ENCODE data around the gene RFC4.

RFC4 gene

DNA sequence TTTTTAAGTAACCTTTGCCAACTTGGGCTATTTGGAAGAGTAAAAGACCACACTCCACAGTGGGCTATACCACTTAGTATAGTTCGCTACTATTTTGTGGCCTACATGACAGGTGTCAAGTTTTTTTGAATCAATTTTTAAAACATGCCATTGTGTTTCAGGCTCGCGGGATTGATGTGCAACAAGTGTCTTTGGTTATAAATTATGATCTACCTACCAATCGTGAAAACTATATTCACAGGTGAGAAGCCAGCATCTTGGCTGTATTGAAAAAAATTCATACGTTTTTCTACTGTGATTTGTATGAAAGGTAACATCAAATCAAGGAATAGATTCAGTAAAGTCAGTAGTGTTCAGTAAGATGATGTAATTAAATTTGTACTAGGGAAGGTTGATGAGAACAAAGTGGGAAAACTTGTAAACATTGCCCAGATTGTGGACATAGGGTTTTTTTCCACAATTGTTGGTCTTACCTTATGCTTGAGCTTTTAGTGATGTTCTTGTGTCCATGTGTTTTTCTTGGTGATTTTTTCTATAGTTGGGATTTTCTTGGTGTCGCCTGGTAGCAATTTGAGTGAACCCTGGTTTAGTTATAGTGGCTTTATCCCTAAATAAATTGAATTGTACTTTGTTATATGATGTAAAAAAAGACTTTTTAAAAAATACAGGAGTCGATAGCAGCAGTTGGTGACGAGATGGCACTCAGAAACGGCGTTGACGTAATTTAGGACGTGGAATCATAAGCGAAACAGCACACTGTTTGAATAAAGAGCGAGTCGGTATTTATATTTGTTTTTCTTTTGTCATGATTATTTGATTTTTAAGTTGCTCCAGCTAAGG is 18.4 kb downstream of the RFC4 start:
- DNase-seq (ENCODE audit: low read depth in 1 of 2, low spot score in 1 of 2) = no peak

DNA sequence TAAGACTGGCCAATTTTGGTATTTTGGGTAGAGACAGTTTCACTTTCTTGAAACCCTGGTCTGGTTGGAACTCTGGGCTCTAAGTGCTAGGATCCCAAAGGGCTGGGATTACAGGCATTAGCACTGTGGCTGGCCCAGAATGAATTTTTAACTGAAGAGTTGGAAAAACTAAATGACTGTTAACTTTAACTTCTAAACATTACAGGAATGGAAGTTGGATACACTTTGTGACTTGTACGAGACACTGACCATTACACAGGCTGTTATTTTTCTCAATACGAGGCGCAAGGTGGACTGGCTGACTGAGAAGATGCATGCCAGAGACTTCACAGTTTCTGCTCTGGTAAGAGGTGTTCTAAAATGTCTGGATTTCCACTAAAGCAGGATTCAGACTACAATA is 19.4 kb downstream of the RFC4 start:
- DNase-seq (ENCODE audit: low read depth in 1 of 2, low spot score in 1 of 2) = no peak

DNA sequence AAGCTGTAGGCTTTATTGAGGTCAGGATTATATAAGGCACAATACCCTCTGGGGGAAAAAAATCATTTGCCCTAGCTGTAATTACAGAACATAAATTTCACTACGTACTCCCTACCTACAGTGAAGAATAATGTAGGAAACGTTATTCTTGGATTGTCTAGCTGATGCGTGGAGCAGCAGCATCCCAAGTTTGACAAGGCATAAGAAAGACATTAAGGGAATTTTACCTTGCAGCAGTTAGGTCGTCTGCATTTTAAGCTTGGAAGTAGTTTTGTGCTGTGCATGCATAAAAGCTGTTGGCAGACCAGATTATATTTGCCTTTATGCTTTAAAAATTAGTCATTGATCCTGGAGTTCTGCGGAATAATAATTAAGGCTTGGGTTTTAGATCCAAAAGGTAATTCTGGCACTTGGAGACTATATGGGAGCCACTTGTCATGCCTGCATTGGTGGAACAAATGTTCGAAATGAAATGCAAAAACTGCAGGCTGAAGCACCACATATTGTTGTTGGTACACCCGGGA is 20.7 kb downstream of the RFC4 start:
- DNase-seq (ENCODE audit: low read depth in 1 of 2, low spot score in 1 of 2) = no peak

DNA sequence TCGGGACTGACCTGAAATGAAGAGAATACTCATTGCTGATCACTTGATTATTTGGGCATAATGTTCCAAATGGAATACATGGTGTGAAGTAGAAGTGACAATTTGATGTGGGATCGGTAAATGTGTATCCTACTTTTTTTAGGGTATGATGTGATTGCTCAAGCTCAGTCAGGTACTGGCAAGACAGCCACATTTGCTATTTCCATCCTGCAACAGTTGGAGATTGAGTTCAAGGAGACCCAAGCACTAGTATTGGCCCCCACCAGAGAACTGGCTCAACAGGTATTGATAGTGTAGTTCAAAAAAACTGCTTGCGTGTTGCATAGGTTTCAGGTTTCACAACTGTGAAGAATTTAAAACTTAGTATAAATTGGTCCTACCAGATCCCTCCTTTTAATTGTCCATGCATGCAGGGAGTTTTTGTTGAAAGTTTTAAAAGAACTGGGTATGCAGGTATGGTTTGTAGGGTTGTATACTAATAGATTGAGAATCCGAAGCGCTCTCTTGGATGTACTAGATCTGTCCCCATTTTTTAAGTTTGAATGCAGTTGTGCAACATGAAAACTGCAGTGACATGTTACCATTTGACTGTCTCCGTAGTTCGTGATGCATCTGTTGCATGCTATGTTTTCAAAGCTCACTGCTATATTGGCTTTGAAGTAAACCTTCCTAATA is 21.3 kb downstream of the RFC4 start:
- no peak for DNase-seq (ENCODE audit: low read depth in 1 of 2, low spot score in 1 of 2)

DNA sequence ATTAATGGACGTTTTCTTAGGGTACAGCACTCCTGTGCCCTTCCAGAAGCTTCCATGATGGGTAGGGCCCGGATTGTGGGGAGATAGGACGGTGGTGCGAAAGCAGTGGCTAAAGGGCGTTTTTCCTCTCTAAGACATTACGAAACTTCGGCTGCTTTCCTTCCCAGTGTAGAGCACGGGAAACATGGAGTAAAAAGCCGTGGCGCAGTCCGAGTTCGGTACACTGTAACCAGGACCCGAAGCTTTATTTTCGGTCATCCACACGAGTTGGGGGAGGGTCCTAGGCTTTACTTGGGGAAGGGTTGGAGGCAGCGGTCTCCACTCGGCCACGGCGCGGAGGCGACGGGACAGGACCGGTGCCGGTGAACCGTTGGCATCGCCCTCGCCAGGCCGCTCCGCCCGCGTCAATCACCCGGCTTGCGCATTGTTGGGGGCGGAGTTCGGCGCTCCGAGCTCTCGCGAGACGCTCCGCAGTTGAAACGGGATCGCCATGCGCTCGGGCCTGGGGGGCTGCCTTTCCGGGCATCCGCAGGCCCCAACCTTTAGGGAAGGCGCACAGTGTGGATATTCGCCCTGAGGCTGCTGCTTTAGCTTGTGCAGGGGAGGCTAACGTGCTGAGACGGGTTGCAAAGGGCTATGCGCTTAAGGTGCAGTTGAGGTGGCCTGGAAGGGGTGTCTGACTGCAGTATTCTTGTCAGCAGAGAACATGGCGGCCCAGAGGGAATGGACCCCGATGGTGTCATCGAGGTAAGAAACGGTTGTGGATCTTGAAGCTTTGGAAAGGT is 22.4 kb downstream of the RFC4 start:
- peak; percentile 64 to 65 for DNase-seq (ENCODE audit: low read depth in 1 of 2, low spot score in 1 of 2)

GRCh38 chr3:186783058-186783730 is 23.1 kb downstream of the RFC4 start, which contains the start of gene EIF4A2:
TSS of gene EIF4A2 (plus strand) at chr3:186783577. CDS start at chr3:186783611, 34 bp downstream.
- DNase-seq (ENCODE audit: low read depth in 1 of 2, low spot score in 1 of 2) = peak; percentile 85 to 87

DNA sequence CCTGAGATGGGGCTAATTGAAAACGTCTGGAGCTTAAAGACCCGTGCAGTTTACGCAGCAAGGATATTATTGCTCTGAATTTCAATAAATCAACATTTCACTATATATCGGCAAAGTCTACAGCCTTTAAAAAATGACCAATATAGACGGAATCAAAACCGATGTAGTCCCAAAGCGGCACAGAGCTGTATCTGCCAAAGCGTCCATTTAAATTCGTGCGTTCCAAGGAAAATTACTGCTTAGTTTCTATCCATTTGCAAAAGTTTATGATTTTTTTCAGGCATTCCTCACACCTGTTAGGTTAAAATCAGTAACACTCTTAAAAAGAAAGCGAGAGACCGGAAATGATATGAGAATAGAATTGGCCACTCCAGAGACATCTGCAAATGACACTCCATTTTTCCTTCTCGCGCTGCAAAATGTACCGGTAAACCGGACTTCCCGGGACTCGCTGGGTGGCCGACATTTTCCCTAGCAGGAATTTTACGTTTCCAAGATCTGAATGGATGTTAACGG is 23.7 kb downstream of the RFC4 start:
- no peak for DNase-seq (ENCODE audit: low read depth in 1 of 2, low spot score in 1 of 2)

DNA sequence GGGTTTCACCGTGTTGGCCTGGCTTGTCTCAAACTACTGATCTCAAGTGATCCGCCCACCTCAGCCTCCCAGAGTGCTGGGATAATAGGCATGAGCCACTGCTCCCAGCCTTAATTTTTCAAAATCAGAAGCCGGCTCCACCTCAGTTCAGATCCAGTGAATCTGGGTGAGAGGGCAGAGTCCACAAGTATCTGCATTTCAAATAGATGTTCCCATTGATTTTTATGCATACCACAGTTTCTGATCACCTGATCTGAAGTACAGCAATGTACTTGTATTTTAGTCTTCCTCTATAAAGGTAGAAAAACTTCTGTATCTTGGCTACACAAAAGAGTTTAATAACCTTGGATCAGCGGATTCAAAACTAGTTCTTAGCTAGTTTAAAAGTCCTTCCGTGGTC is 27.1 kb downstream of the RFC4 start:
- DNase-seq (ENCODE audit: low read depth in 1 of 2, low spot score in 1 of 2) = no peak

DNA sequence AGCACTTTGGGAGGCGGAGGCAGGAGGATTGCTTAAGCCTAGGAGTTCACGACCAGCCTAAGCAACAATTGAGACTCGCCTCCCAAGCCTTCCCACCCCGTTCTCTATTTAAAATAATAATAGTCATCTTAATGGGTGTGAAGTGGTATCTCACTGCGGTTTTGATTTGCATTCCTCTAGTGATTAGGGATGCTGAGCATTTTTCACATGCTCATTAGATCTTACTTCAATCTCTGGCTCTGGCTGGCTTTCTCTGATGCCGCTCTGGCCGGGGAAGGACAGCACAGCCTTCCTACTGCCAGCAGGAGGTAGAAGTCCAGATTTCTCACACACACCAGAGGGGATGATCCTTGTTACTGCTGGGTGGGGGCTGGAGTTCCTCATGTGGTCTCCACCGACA is 30.3 kb downstream of the RFC4 start:
- no peak for DNase-seq (ENCODE audit: low read depth in 1 of 2, low spot score in 1 of 2)

DNA sequence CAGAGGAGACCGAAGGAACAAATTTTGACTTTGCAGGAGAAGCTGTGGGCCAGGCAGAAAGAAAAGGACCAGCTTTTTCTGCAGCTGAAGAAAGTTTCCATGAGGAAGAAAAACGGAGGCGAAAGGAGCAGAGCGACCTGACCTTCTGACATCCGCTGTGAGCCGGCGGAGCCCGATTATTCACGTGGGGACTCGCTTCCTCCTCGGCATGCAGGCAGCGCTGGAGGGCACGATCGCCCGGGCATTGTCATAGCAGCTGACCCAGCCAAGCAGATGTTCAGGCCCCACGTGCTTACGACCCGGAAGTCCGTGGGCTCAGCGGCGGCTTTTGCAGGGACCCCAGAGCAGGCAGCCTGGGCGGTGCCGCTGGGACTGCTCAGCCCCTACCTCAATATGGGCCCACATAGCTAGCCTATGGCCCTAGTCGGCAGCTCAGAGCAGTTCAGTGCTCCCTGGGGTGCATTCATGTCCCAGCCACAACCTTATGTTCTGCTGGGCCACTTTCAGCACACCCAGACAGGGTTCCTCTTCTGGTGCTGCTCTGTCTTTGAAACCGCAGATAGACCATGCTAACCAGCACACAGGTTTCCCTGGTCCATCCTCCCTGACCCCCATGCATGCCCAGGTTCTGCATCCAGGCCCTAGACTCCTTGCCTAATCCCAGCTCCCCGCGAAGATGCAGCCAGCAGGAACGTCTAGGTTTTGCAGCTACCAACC is 33.4 kb downstream of the RFC4 start:
- DNase-seq (ENCODE audit: low read depth in 1 of 2, low spot score in 1 of 2) = peak; percentile 41 to 51

DNA sequence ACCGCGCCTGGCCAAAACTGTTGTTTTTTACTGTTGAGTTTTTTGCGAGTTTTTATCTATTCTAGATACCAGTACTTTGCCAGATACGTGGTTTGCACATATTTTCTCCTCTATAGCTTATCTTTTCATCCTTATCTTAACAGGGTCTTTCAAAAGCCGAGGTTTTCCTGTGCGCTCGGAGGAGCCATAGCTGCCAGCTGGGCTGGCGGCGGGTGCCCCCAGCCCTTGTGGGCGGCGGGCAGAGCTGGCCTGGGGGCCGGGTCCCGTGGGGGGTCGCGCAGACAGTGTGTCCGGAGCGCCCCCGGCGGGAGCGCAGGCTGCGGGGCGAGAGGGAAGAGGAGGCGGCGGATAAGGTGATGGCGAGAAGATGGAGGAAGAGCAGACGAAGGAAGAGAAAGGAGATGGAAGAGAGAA is 34.0 kb downstream of the RFC4 start:
- DNase-seq (ENCODE audit: low read depth in 1 of 2, low spot score in 1 of 2) = no peak

DNA sequence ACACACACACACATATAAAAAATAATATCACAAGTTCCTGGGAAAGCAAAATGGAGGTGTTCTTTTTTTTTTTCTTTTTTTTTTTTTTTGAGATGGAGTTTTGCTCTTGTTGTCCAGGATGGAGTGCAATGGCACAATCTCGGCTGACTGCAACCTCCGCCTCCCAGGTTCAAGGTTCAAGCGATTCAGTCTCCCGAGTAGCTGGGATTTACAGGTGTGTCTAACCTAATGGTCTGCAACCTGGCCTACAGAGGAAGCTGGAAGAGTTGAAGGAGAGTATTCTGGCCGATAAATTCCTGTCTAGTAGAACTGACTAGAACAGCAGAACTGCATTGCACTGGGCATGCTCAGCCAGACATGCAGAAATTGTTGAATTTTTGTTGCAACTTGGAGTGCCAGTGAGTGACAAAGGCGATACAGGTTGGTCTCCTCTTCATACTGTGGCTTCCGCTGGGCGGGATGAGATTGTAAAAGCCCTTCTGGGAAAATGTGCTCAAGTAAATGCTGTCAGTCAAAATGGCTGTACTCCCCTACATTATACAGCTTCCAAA is 45.3 kb downstream of the RFC4 start:
- DNase-seq (ENCODE audit: low read depth in 1 of 2, low spot score in 1 of 2) = no peak

- DNase-seq (ENCODE audit: low read depth in 1 of 2, low spot score in 1 of 2) = no peak
These were observed 46.0 kb downstream of the RFC4 start for GRCh38 chr3:186760141-186760833.

DNA sequence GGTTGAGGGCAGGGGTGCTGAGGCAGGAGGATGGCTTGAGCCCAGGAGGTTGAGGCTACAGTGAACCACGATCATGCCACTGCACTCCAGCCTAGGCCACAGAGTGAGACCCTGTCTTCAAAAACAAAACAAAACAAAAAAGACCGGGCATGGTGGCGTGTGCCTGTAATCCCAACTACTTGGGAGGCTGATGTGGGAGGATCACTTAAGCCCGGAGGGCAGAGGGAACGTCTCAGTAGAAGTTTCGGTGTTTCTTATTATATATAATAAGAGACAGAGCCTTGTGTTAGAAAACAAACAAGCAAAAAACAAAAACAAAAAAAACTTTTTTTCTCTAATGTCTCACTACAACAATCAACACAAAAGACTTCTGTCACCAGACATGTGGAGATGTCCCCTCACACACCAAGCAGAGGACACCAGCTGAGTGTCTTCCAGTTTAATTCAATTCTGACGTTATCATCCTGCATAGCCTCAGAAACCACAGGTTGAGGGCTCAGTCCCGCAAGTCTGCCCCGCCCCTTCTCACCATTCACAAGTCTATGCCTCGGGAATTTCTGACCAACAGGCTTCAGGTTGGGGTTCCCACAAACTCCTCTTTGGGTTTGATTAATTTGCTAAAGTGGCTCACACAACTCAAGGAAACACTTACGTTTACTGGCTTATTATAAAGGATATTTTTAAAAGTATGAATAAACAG is 46.9 kb downstream of the RFC4 start:
- no peak for DNase-seq (ENCODE audit: low read depth in 1 of 2, low spot score in 1 of 2)

- DNase-seq (ENCODE audit: low read depth in 1 of 2, low spot score in 1 of 2) = no peak
These were observed 48.5 kb downstream of the RFC4 start for GRCh38 chr3:186757686-186758220.

DNA sequence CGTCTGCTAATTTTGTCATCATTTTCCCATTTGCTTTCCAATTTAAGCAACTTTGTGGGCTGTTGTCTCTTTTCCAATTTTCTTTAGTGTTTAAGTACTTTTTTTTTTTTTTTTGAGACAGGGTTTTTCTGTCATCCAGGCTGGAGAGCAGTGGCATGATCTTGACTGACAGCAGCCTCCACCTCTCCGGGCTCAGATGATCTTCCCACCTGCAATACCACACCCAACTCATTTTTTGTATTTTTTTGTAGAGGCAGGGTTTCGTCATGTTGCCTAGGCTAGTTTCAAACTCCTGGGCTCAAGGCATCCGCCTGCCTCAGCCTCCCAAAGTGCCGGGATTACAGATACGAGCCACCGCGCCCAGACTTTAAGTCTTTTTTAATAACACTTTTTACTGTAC is 49.1 kb downstream of the RFC4 start:
- DNase-seq (ENCODE audit: low read depth in 1 of 2, low spot score in 1 of 2) = no peak

DNA sequence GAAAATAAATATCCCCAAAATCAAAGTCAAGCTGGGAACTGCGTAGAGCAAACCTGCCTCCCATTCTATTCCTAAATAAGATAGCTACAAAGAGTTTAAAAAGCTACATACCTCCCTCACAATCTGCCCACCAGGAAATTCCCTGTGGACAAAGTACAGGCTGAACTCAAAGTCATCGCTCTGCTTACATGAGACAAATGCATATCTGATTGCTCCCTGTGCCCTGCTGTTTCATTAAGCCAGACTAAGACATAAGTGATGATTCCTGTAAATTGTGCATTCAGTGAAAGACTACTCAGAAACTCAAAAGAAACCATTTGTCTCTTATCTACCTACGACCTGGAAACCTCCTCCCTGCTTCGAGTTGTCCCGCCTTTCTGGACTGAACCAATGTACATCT is 51.4 kb downstream of the RFC4 start:
- DNase-seq (ENCODE audit: low read depth in 1 of 2, low spot score in 1 of 2) = no peak

DNA sequence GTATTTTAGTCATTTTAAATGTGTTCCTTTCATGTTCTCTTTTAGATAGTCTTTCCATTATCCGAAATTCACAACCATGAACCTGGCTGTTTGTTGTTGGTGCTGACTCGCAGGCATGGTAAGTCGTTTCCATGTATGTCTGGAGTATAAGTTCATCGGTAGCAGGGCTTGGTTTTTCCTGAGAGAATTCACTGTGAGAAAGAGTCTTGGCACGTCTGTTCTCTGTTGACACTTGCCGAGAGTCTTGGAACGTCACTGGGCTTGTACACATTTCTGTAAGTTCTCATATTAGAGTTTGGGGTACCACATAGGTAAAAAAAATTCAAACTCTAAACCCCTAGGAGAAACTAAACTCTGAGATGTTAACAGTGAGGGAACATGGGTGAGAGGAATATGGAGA is 52.3 kb downstream of the RFC4 start:
- DNase-seq (ENCODE audit: low read depth in 1 of 2, low spot score in 1 of 2) = no peak

Data from activated T-helper 1 cell treated with anti-CD3 and anti-CD28 coated beads, Interleukin-2, amount 50 U/mL, for 16 hours (primary cell).